Measurements from ENCODE around the gene LRP1B.

The LRP1B gene

DNA sequence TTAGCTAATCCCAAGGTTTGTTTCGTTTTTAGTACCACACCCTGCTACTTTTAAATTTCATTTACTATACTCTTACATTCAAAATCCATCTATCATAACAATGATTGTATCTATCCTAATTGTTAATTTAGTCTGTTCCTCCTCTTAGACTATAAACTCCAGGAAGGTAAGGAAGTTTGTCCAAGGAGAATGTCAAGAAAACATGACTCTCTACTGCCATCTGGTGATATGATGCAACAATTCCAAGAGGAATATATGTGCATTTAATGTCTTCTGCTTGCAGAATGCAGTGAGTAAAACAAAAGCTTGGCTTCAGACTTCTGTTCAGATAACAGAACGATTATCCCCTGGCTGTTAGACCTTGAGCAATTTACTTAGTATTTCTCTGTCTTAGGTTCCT is 1267.1 kb downstream of the LRP1B start:
- DNase-seq, result no peak

DNA sequence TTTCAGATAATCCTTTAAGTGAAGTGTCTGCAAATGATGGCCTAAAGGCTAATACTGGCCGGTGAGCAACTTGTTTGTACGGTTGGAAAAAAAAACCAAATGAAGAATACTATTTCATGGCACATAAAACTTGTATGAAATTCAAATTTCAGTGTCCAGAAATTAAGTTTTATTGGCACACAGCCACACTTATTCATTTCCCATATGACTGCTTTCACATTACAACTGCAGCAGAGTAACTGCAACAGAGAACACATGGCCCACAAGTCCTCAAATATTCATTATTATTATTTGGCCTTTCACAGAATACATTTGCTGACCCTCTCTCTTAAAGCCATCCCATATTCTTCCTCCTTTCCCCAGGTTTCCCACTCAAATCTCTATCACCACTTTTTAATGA is 1268.6 kb downstream of the LRP1B start:
- no peak for DNase-seq

DNA sequence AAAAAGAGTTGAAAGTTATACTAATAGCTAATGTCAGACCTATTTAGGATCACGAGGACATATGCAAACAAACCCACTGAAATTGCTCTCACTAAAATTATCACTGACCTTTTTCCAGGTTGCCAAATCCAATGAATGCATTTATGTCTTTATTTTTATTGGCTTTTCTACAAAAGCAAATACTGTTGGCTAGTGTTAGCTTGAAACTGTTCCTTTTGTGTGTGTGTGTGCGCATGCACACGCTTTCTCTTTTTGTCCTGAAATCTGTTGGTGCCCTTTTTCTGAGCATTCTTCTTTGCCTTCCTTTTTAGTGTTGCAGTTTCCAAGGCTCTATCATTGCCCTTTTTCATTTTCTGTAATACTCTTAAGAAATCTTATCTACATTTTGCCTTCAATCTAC is 1269.2 kb downstream of the LRP1B start:
- DNase-seq, result no peak

DNA sequence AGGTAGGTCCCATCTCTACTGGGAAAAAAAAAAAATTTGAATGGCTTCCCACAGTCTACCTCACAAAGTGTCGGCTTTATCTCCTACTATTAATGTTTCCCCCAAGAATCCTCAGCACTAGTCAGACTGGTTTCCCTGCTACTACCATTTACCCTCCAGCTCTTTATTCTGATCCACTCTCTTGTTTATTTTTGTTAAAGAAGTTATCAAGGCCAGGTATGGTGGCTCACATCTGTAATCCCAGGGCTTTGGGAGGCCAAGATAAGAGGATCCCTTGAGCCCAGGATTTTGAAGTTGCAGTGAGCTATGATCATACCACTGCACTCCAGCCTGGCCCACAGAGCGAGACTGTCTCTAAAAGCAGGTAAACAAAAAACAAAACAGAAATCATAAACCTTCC is 1275.3 kb downstream of the LRP1B start:
- no peak for DNase-seq

DNA sequence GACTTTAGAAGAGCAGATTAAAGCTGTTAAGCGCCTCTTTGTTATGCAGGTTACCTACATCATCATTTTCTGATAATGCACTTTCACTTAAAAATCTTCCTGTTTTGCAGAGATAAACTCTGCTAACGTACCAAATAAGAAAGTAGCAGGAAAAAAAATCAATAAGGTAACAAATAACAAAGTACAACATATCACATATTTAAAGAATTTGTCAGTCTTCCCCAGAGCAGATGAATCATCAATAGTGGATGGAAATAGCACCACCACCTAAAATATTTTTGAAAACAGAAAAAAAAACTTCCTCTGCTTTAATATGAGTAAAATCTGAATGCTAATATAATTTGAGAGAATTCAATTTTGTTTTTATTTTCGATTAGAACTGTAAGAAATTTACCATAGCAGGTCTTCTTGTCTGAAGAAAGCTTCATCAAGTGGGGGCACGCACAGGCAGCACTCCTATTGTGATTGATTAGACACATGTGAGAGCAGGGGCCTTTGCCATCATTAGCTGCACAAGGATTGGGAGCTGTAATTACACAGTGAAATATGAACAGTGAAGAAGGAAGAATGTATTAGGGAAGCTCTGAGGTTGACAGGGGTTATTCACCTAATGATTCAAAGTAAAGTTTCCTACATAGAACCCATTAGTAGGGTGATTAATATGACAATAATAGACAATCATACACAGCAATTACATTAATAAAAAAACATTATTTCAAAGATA is 1279.4 kb downstream of the LRP1B start:
- DNase-seq, result no peak

DNA sequence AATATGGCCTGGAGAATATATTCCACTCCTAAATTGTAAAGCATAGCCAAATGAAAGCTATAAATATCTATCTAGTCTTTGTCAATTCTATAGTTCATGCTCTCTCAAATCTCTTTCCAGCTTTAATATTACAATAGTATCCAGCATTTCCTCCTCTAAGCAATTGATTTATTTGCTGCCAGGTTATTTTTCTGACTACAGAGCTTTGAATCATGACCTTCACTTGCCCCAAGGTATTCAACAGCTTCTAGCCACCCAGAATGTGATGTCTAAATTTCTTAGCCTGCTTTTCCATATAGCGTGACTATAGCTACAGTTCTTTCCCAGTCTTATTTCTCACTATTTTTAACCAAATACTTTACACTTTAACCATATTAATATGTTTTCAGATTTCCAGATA is 1287.6 kb downstream of the LRP1B start:
- no peak for DNase-seq

DNA sequence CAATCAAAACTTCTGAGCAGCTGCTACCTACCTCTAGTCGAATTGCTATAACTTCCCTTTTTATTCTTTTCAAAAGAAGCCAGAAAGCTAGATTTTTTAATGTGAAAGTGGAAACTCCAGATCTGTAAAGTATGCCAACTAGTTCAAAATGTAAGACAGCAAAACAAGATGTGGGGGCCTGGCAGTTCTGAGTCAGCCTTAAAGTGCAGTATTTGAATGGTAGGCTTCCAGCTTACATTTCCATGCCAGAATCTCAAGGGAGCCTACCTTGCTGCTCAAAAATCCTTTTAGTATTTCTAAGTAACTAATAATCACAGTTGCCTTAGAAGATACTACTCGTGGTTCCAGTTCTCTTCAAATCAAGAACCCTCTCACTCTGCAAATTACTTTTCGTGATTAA is 1288.7 kb downstream of the LRP1B start:
- no peak for DNase-seq

DNA sequence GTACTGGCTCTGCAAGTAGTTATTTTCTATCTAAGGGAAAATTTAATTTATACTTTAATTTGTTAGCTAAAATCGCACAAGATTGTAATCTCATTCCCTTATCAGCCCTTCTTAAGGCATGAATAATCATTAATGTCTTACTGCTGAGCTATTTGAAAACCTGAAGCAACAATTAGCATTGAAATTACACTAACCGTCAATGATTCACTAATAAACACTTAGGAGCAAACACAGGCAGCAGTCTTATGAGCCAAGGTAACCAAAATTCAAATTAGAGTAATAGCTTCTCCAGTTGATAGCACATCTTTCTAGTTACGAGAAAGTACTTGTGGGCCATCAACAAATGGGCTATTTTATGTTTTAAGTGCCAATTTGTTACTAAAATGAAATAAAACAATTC is 1289.7 kb downstream of the LRP1B start:
- DNase-seq, result no peak

DNA sequence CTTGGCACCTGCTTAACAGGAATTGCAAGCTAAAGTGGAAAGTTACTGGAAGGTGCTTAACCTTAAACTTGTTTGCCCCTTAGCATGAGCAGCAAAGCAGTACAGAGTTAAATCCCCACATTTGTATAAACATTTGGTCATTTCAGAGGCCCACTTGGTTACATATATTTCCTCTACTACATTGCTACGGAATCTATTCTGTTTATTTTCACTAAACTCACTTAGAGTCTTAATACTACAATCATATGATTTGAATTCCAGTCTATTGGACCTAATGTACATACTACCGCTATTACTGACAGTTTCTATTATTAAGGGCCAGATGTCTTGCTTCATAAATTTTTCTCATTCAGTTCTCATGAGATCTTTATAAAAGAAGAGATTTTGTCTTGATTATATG is 1294.0 kb downstream of the LRP1B start:
- DNase-seq, result no peak

DNA sequence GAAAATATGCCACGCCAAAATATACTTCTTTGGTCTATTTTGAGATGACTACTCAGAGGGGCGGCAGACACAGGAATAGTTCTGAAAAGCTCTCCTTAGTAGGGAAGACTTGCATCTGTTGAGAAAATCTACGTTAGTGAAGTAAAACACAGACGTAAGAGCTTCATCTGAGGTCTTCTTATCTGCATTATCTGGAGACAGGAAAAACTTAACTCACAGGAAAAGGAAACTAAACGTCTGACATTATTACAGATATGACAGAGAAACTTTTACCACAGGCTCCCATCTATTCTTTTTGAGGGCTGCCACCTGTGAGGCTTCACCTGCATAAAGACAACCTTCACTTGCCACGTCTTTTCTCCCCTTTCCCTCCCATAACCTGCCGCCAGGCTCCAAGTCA is 1295.7 kb downstream of the LRP1B start:
- no peak for DNase-seq

DNA sequence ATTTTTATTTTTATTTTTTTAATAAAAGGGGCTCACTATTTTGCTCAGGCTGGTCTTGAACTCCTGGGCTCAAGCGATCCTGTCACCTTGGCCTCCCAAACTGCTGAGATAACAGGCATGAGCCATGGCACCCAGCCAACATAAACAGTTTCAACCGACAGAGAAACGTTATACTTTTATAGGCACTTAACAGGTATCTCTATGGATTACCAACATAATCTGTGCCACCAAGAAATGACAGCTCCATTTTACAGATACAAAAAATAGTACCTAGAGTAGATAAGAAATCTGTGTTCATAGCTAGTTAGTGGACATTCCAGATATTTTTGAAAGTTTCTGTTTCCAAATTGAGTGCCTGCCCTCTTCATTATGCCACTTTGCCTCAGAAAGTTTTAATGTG is 1316.7 kb downstream of the LRP1B start:
- no peak for DNase-seq

DNA sequence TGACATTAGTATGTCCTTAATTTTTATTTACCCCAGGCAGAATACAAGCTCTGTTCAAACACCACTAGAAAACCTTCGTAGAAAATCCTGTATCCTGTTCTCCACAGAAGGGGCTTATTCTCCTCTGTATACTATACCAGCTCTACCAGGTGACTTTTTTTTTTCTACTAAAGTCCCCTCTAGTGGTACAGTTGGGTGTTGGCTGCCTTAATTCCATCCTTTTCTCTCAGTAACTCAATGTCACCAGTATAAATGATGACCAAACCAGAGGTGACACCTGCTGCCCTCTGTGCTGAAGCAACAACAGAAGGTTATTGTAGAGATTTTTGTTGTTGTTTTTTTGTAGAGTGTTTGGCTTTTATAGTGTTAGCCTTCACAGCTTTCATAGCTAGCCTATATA is 1322.0 kb downstream of the LRP1B start:
- DNase-seq, result no peak

DNA sequence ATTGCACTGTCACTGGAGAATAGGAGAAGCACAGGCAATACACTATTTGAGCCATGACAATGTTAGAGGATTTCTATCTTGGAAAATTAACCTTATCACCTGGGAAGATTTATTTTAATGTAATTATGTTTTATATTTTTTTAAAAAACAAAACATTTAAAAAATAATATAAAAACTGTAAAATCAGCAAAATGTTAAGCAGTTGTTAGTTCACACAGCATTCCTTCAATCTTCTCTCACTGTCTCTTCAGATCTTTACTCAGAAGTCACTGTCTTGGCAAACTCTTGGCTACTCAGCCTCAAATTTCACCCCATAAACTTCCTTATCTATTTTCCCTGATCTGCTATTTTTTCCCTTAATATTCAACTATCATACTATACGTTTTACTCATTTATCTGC is 1322.6 kb downstream of the LRP1B start:
- DNase-seq, result no peak

DNA sequence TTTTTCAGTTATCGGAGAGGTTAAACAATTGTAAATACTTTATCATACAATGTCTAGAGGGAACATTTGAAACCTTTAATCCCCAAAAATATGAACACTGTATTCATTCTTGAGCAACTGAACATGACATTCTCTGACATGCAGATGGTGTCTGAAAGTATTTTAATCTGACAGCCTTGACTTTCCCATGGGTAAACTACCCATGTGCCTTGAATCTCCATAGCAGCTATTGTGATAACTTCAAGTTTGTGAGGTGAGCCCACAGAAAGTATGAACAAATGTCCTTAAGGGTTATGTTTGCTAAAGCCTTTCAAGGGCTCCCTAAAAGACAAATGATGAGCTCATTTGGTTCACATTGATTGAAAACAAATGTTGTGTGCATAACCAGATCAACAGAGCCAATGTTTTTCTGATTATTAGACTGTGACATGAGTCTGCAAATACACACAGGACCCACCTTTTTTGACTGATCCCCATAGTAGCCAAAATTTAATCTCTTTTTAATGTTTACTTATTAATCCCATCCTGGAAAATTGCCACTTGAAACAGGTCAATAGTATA is 1326.0 kb downstream of the LRP1B start:
- no peak for DNase-seq

DNA sequence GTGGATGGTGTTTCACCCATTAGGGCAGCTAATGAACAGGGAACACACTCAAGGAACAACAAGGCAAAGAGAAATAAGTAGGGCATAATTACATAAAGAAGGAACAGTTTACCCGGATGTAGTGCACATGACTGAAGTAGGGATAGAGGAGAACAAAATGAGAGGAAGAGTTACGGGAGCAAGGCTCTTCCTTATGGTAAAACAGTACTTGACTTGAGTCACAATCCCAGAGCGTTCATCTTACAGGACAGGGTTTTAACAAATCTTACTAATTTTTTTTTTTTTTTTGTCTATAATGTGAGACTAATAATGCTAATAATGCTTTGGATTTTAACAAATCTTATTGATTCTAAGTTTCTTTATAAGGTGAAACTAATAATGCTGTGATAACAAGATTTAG is 1329.5 kb downstream of the LRP1B start:
- DNase-seq, result no peak

DNA sequence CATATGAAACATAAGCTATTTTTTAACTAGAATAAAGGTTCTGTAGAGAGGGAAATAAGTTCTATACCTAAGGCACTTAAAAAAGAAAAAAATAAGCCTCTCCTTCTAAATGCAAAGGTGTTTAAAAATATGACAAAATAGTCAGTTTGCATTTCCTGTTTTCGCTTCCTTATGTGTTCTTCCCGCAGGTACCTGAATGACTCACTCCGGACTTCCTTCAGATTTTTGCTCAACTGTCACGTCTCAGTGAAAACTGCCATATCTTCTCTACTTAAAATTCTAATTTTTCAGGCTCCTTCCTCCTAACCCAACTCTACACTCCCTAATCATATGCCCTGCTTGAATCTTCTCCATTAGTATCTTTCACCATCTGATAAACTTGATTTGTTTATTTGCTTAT is 1333.1 kb downstream of the LRP1B start:
- no peak for DNase-seq

DNA sequence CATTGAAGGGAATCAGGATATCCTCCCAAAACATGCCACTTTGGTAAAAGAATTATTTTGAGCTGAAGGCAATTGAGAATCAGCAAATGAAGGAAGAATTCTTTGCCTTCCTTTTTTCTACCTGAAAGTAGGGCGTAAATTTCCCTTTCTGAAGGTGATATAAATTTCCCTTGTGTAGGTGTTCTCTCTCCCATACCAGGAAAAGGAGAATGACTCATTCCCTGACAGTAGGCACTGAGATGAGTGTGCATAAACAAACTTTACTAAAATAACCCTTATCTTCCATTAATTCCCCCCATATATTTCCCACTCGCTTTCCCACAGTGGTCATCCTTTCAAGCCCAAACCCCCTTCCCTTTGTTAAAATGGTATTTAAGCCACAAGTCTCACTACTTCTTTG is 1339.0 kb downstream of the LRP1B start:
- no peak for DNase-seq

DNA sequence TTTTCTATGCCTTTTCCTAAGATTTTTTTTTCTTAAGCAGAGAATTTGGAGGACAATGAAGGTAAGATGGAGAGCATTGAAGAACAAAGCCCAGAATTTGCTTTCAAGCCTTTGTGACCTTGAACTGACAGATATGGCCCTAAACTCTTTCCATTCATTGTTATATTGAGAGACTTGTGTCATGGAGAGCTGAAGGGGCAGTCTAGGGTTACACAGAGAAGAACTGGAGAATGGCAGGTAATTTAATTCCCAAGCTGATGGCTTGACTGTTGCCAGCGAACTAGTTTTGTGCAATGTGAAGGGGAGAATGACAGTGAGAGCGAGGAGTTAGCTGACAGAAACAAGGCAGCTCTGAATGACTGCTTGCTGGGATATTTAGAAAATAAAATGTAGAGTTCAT is 1344.2 kb downstream of the LRP1B start:
- DNase-seq, result no peak

DNA sequence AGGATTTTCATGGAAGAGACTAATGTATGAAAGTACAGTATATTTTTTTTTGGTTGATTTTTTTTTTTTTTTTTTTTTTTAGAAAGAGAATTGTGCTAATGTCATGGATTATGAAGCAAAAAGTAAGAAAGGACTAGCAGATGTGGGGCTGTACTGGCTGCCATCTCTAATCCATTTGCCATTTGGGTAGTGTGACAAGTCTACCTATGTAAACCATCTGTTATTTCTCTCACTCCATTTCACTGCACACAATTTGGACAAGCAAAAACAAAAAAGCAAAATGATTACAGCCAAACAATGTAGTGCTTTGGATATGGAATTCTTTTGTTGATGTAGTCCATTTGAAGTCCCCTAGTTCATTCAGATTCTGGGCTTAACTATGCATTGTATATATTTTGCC is 1355.4 kb downstream of the LRP1B start:
- DNase-seq, result no peak

DNA sequence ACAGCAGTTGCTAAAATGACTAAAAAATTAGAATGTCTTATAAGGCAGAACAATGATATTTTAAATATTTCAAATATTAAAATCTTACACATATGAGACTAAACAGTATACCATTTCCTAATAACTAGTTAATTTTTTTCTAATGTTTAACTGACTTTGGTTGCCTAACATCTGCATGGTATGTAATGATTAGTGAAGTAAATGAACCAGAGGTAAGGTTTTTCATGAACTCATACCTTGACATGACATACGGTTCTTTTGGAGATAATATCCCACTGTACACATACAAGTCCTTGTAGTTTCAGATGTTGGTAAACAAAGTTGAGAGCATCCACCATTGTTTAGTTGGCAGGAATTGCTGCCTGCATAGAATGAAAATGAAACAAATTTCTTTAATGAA is 1360.2 kb downstream of the LRP1B start:
- no peak for DNase-seq

DNA sequence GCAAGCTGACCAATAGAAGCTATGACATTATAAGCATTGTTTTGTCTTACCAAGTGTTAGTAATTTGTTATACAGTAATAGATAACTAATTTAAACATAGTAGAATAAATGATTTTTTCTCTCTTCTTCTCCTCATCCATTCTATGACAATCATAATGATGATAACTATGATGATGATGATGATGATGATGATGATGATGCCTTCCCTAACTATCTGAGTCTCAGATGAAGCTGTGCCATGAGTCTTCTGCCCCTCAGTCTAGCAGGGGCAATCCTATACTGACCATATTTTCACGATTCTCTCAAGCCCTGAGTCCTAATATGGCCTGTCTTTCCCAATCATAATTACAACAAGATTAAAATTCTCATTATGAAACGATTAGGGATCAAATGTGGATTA is 1369.0 kb downstream of the LRP1B start:
- no peak for DNase-seq

DNA sequence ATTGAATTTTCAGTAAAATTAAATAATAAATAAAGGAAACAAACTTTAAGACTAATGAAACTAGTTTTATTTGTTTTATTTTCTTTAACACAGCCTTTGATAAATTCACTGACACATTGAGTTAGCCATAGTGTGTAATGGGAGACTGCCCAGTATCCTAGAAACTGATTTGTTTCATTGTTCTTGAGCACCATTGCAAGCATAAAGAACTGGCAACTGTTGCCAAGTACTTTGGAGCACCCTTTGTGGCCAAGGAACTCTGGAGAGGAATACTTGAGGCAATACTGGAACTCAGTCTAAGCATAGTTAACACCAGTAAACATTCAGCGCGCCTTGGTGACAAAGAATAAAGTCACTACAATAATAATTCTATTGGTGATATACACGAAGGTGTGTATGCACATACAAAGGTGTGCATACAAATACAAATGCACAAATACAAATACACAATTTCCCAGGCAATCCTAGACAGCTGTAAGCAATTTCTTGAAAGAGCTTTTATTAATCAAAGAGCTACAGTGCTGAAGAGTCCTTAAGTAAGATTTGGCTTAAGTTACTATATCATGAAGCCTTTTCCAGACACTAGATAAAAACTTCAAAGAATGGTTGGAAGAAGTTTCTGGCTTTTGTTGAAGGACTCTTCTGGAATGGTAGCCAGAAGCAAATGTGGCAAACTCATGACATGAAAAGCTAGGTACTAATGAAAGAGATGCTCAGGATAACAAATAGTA is 1371.2 kb downstream of the LRP1B start:
- DNase-seq, result peak; percentile 40

DNA sequence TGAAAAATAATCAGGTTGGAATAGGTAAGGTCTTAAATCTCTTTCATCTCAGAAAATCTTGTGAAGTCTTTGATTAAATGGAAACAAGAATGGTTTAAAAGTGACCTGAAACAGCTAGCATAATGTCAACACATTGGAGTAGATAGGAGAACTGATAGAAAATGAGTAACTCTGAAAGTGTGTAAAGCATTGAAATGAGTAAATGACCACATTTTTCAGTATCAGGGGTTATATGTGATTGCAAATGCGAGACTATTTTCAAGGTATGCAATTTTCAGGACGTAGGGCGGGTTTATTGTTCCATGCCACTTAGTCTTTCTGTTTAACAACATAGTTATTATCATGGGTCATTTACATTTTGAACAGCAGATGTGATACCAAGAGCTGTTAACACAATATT is 1383.2 kb downstream of the LRP1B start:
- no peak for DNase-seq

DNA sequence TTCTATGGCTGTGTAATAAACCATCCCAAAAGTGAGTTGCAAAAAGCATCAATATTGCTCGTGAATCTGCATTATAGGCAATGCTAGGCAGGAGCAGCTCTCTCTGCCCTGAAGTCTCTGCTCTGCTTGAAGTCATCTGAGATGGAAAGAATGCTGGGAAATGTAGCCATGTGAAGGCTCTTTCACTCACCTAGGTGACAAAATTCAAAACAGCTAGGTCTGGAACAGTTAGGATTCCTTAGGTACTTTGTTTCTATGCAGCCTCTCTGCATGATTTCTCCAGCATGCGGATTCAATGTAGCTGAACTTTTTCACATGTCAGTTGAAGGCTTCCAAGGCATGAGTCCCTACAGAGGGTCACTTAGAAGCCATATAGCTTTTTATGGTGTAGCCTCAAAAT is 1383.7 kb downstream of the LRP1B start:
- no peak for DNase-seq

DNA sequence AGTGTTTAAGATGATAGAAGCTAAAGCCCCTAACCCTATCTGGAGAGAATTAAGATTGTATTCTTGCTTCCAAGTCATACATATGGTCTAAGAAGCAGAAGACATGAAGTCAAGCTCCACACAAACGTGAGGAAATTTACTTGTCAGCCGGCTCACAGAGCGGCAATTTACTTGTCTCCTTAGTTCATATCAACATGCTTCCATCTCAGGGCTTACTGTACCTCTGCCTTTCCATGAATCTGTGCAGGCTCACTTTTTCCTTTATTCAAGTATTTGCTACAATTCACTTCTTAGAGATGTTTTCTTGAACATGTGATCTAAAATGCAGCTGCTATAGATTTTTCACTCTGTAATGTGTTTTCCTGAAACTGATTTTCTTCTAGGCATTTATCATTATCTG is 1386.4 kb downstream of the LRP1B start:
- DNase-seq, result no peak
